ENCODE data around the gene HAVCR2. TPM values are rescaled to one million over a fixed set of nuclear protein-coding genes. Genes with fewer than 3 reads are reported as not detected.

Gene HAVCR2
- total and polyA plus RNA-seq, 2 of the 13 experiments (the other 11 are each of a cell fraction or from before 2014, with no cell fraction given) = 0.07 to 0.16 TPM

DNA sequence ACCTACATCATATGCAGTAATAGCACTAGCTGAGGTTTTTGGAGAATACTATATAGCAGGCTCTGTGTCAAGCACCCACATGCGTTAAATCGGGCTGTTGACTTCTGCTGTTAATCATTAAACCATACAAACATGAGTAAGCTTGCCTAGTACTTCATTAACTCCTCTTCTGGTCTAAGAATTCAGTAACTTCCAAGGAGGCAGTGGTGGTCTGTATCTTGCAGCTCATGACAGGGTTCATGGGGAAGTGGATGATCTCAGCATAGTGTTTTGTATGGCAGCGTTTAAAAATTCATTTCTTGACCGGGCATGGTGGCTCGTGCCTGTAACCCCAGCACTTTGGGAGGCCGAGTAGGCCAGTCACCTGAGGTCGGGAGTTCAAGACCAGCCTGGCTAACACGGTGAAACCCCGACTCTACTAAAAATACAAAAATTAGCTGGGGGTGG is 49.7 kb downstream of the HAVCR2 start, which contains the start of gene HAVCR1:
HAVCR1 (minus strand) TSS at position 24 of the 447 bp plus-strand sequence. CDS start 1,173 bp downstream, outside the sequence.
- peak within 1 kb of the TSS; percentile 58 for H3K9ac ChIP-seq (ENCODE audit: insufficient read depth, low read depth, low read length)
- no peak for TF ChIP-seq FIP1L1 (IDR thresholded peaks at IDR 0.05; ENCODE audit: borderline replicate concordance, insufficient read depth, low read depth, low read length)
- TF ChIP-seq ERF (CRISPR knock-in tag; IDR thresholded peaks at IDR 0.05) = 0 out of 2 replicates have a peak, but pooled peaks have one; percentile 22
- TF ChIP-seq KLF16 (CRISPR knock-in tag; IDR thresholded peaks at IDR 0.05) = peak in 1 of 2 experiments; percentile 26; a peak in 1 of 4 replicates
- TF ChIP-seq, protein P1, sequence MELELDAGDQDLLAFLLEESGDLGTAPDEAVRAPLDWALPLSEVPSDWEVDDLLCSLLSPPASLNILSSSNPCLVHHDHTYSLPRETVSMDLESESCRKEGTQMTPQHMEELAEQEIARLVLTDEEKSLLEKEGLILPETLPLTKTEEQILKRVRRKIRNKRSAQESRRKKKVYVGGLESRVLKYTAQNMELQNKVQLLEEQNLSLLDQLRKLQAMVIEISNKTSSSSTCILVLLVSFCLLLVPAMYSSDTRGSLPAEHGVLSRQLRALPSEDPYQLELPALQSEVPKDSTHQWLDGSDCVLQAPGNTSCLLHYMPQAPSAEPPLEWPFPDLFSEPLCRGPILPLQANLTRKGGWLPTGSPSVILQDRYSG (CRISPR knock-in tag; IDR thresholded peaks at IDR 0.05) = no peak
- no peak for TF ChIP-seq PRPF4 (IDR thresholded peaks at IDR 0.05; ENCODE audit: low read depth, low read length, poor library complexity, severe bottlenecking)
- TF ChIP-seq TBX2 (CRISPR knock-in tag; IDR thresholded peaks at IDR 0.05; ENCODE audit: borderline replicate concordance) = peak; percentile 24; the same call in 1 of the 2 replicates
- TF ChIP-seq, protein P2, sequence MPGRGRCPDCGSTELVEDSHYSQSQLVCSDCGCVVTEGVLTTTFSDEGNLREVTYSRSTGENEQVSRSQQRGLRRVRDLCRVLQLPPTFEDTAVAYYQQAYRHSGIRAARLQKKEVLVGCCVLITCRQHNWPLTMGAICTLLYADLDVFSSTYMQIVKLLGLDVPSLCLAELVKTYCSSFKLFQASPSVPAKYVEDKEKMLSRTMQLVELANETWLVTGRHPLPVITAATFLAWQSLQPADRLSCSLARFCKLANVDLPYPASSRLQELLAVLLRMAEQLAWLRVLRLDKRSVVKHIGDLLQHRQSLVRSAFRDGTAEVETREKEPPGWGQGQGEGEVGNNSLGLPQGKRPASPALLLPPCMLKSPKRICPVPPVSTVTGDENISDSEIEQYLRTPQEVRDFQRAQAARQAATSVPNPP (CRISPR knock-in tag; IDR thresholded peaks at IDR 0.05) = no peak
- peak; percentile 26; the same call in 1 of the 2 replicates for TF ChIP-seq KAT8 (CRISPR knock-in tag; IDR thresholded peaks at IDR 0.05)
- TF ChIP-seq, protein P3, sequence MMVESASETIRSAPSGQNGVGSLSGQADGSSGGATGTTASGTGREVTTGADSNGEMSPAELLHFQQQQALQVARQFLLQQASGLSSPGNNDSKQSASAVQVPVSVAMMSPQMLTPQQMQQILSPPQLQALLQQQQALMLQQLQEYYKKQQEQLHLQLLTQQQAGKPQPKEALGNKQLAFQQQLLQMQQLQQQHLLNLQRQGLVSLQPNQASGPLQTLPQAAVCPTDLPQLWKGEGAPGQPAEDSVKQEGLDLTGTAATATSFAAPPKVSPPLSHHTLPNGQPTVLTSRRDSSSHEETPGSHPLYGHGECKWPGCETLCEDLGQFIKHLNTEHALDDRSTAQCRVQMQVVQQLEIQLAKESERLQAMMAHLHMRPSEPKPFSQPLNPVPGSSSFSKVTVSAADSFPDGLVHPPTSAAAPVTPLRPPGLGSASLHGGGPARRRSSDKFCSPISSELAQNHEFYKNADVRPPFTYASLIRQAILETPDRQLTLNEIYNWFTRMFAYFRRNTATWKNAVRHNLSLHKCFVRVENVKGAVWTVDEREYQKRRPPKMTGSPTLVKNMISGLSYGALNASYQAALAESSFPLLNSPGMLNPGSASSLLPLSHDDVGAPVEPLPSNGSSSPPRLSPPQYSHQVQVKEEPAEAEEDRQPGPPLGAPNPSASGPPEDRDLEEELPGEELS (CRISPR knock-in tag; IDR thresholded peaks at IDR 0.05) = peak; percentile 22; the same call in 1 of the 2 replicates
- TF ChIP-seq KLF11 (CRISPR knock-in tag; IDR thresholded peaks at IDR 0.05) = no peak
- TF ChIP-seq NFE2 (CRISPR knock-in tag; IDR thresholded peaks at IDR 0.05) = no peak
- no peak for TF ChIP-seq ZNF776 (CRISPR knock-in tag; IDR thresholded peaks at IDR 0.05)
- peak; percentile 89 for TF ChIP-seq MIXL1 (CRISPR knock-in tag; IDR thresholded peaks at IDR 0.05)
- no peak for TF ChIP-seq SIN3A (IDR thresholded peaks at IDR 0.05; ENCODE audit: borderline replicate concordance, low read depth, low read length)
- TF ChIP-seq, protein P4, sequence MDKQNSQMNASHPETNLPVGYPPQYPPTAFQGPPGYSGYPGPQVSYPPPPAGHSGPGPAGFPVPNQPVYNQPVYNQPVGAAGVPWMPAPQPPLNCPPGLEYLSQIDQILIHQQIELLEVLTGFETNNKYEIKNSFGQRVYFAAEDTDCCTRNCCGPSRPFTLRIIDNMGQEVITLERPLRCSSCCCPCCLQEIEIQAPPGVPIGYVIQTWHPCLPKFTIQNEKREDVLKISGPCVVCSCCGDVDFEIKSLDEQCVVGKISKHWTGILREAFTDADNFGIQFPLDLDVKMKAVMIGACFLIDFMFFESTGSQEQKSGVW (CRISPR knock-in tag; IDR thresholded peaks at IDR 0.05; ENCODE audit: borderline replicate concordance) = no peak
- peak; percentile 19; the same call in 1 of the 2 replicates for TF ChIP-seq ZNF816 (CRISPR knock-in tag; IDR thresholded peaks at IDR 0.05; ENCODE audit: borderline replicate concordance)
- TF ChIP-seq, protein P5, sequence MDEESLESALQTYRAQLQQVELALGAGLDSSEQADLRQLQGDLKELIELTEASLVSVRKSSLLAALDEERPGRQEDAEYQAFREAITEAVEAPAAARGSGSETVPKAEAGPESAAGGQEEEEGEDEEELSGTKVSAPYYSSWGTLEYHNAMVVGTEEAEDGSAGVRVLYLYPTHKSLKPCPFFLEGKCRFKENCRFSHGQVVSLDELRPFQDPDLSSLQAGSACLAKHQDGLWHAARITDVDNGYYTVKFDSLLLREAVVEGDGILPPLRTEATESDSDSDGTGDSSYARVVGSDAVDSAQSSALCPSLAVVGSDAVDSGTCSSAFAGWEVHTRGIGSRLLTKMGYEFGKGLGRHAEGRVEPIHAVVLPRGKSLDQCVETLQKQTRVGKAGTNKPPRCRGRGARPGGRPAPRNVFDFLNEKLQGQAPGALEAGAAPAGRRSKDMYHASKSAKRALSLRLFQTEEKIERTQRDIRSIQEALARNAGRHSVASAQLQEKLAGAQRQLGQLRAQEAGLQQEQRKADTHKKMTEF (CRISPR knock-in tag; IDR thresholded peaks at IDR 0.05) = peak; percentile 55; the same call in 1 of the 2 replicates
- TF ChIP-seq GABPB1 (CRISPR knock-in tag; IDR thresholded peaks at IDR 0.05) = no peak
- TF ChIP-seq SOX5 (CRISPR knock-in tag; IDR thresholded peaks at IDR 0.05; ENCODE audit: borderline replicate concordance) = peak; percentile 46; the same call in 1 of the 2 replicates

More for the DNA sequence above, 49.7 kb downstream of the HAVCR2 start, which contains the start of gene HAVCR1:
- Histone ChIP-seq H3K36me3 (replicated peaks in 1 of 2; ENCODE audit: control insufficient read depth in 1 of 2, insufficient read depth in 2 of 2, low read length in 2 of 2) (no peaks in the 10 kb centered on the region), H3K9me3 (ENCODE audit: low read length) (no peaks in the 10 kb centered on the region), H4K20me1 (ENCODE audit: insufficient read depth, low read length) (no peaks in the 10 kb centered on the region), H3K4me2 (ENCODE audit: low read depth, low read length) (peak within 1 kb of the TSS; percentile 92), H3K27me3 (ENCODE audit: control insufficient read depth in 1 of 2, insufficient read depth in 2 of 2, low read length in 2 of 2) (no peaks in the 10 kb centered on the region; a peak in 1 of 5 replicates), H3K79me2 (ENCODE audit: insufficient read depth, low read length) (no peaks in the 10 kb centered on the region), H3K27ac (ENCODE audit: extremely low read length, insufficient read depth, low read length) (peak within 1 kb of the TSS; percentile 80), H3K4me3 (replicated peaks in 1 of 3; ENCODE audit: insufficient read depth in 1 of 3, low read depth in 2 of 3, low read length in 3 of 3) (peak within 1 kb of the TSS; percentile 14 to 60 (median 23); a peak in 5 of 6 replicates), H2AFZ (ENCODE audit: low read length) (peak within 1 kb of the TSS; percentile 55), H3K4me1 (ENCODE audit: insufficient read depth, low read length) (peaks cover 67% of the 10 kb centered on the region)
- in situ Hi-C loops (cut with HindIII; ENCODE audit: extremely low pct_ligation_motif_present, low pct_unique_long_range_greater_than_20kb) (no loop called here), intact Hi-C loops (cut with micrococcal nuclease; ENCODE audit: unreplicated experiment) (loop anchor here (5.0 kb wide), 1 partner anchor 83 kb away; the partner anchor contains the start of gene MED7)
- peak; percentile 60 for FAIRE-seq
- 6% methylated on average over 9 of the region's 9 CpGs for WGBS (ENCODE audit: low lambda C conversion rate)
- POLR2A ChIA-PET = interaction anchor here (0.8 to 2.8 kb wide), 6 partner anchors 9 to 83 kb away, joined by 3 to 18 read pairs (median 6); partner anchors contain the start of gene MED7
- peak; percentile 88 for DNase-seq (ENCODE audit: low spot score)
- CTCF ChIA-PET (ENCODE audit: low intra/inter-chr PET ratio, low total read pairs) = no interaction called here
- ATAC-seq = peak; percentile 96
- no TSS peak for BruUV-seq (replicated peaks)

All from HepG2 (cell line).